ENCODE data around the gene CD101. TPM values are rescaled to one million over a fixed set of nuclear protein-coding genes. Genes with fewer than 3 reads are reported as not detected.
A peak's percentile ranks its signal among the peaks of the same experiment; 100 is the strongest.

Gene CD101
- total and polyA plus RNA-seq, 2 experiments from 2014 or later, result 1.2 to 1.3 TPM

DNA sequence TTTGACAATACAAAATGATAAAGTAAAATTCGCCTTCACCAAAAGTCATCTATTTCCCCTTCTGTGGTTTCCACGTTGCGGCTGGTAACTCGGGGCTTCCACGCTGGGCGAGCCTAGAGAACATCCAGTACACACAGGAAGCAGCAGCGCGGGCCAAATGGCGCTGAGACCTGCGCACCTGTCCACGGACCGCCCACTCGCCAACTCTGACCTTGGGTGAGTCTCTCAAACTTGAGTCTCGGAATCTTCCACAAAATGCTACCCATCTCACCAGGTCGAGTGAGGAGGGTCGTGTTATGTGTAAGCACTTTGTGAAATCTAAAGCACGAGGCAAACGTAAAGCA is 57.7 kb downstream of the CD101 start:
- DNase-seq (ENCODE audit: low spot score) (no peak), ATAC-seq (peak; percentile 5; the same call in 2 of the 3 replicates)
- Mint-ChIP-seq H3K4me3 (no peak overlapping the region), H3K36me3 (ENCODE audit: low read depth) (peaks cover 36% of the 10 kb centered on the region; the same call in 2 of the 3 replicates), H3K27ac (no peak overlapping the region), H3K9me3 (no peaks in the 10 kb centered on the region), H3K4me1 (peaks cover 14% of the 10 kb centered on the region), H3K27me3 (ENCODE audit: insufficient read depth, low read depth, poor library complexity) (peaks cover 3% of the 10 kb centered on the region)
- H3K27ac ChIP-seq (ENCODE audit: low read depth), result peak overlapping the region; percentile 98
- 0 out of 2 replicates have a peak, but pooled peaks cover 5% of the 10 kb centered on the region for H3F3A ChIP-seq (replicated peaks; ENCODE audit: low read depth)
- no peaks in the 10 kb centered on the region; the same call in 1 of the 2 replicates for H4K20me1 ChIP-seq (replicated peaks; ENCODE audit: insufficient read depth)
- H3K27me3 ChIP-seq (ENCODE audit: insufficient read depth), result no peaks in the 10 kb centered on the region
- peaks cover 22% of the 10 kb centered on the region for H3K79me2 ChIP-seq (replicated peaks; ENCODE audit: insufficient read depth)
- H3K4me1 ChIP-seq (ENCODE audit: insufficient read depth), result peaks cover 12% of the 10 kb centered on the region; the same call in 1 of the 2 replicates
- peak overlapping the region; percentile 92 for H3K4me2 ChIP-seq
- H3K9me2 ChIP-seq (ENCODE audit: insufficient read depth), result no peaks in the 10 kb centered on the region
- TF ChIP-seq, protein P1, sequence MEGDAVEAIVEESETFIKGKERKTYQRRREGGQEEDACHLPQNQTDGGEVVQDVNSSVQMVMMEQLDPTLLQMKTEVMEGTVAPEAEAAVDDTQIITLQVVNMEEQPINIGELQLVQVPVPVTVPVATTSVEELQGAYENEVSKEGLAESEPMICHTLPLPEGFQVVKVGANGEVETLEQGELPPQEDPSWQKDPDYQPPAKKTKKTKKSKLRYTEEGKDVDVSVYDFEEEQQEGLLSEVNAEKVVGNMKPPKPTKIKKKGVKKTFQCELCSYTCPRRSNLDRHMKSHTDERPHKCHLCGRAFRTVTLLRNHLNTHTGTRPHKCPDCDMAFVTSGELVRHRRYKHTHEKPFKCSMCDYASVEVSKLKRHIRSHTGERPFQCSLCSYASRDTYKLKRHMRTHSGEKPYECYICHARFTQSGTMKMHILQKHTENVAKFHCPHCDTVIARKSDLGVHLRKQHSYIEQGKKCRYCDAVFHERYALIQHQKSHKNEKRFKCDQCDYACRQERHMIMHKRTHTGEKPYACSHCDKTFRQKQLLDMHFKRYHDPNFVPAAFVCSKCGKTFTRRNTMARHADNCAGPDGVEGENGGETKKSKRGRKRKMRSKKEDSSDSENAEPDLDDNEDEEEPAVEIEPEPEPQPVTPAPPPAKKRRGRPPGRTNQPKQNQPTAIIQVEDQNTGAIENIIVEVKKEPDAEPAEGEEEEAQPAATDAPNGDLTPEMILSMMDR (conservative IDR thresholded peaks at IDR 0.05; ENCODE audit: low read depth in 2 of 2), result no peak
- no peak for TF ChIP-seq CREB1 (CRISPR knock-in tag; IDR thresholded peaks at IDR 0.05; ENCODE audit: low read depth)
- TF ChIP-seq ETS1 (IDR thresholded peaks at IDR 0.05), result no peak
- TF ChIP-seq EZH2 (IDR thresholded peaks at IDR 0.05; ENCODE audit: low read depth, unreplicated experiment), result no peak
- TF ChIP-seq REST (IDR thresholded peaks at IDR 0.05; ENCODE audit: unreplicated experiment), result no peak
- TF ChIP-seq EZH2phosphoT487 (IDR thresholded peaks at IDR 0.05; ENCODE audit: unreplicated experiment), result no peak
- no peak for TF ChIP-seq STAT1 (IDR thresholded peaks at IDR 0.05; ENCODE audit: unreplicated experiment)
- TF ChIP-seq, protein P2, sequence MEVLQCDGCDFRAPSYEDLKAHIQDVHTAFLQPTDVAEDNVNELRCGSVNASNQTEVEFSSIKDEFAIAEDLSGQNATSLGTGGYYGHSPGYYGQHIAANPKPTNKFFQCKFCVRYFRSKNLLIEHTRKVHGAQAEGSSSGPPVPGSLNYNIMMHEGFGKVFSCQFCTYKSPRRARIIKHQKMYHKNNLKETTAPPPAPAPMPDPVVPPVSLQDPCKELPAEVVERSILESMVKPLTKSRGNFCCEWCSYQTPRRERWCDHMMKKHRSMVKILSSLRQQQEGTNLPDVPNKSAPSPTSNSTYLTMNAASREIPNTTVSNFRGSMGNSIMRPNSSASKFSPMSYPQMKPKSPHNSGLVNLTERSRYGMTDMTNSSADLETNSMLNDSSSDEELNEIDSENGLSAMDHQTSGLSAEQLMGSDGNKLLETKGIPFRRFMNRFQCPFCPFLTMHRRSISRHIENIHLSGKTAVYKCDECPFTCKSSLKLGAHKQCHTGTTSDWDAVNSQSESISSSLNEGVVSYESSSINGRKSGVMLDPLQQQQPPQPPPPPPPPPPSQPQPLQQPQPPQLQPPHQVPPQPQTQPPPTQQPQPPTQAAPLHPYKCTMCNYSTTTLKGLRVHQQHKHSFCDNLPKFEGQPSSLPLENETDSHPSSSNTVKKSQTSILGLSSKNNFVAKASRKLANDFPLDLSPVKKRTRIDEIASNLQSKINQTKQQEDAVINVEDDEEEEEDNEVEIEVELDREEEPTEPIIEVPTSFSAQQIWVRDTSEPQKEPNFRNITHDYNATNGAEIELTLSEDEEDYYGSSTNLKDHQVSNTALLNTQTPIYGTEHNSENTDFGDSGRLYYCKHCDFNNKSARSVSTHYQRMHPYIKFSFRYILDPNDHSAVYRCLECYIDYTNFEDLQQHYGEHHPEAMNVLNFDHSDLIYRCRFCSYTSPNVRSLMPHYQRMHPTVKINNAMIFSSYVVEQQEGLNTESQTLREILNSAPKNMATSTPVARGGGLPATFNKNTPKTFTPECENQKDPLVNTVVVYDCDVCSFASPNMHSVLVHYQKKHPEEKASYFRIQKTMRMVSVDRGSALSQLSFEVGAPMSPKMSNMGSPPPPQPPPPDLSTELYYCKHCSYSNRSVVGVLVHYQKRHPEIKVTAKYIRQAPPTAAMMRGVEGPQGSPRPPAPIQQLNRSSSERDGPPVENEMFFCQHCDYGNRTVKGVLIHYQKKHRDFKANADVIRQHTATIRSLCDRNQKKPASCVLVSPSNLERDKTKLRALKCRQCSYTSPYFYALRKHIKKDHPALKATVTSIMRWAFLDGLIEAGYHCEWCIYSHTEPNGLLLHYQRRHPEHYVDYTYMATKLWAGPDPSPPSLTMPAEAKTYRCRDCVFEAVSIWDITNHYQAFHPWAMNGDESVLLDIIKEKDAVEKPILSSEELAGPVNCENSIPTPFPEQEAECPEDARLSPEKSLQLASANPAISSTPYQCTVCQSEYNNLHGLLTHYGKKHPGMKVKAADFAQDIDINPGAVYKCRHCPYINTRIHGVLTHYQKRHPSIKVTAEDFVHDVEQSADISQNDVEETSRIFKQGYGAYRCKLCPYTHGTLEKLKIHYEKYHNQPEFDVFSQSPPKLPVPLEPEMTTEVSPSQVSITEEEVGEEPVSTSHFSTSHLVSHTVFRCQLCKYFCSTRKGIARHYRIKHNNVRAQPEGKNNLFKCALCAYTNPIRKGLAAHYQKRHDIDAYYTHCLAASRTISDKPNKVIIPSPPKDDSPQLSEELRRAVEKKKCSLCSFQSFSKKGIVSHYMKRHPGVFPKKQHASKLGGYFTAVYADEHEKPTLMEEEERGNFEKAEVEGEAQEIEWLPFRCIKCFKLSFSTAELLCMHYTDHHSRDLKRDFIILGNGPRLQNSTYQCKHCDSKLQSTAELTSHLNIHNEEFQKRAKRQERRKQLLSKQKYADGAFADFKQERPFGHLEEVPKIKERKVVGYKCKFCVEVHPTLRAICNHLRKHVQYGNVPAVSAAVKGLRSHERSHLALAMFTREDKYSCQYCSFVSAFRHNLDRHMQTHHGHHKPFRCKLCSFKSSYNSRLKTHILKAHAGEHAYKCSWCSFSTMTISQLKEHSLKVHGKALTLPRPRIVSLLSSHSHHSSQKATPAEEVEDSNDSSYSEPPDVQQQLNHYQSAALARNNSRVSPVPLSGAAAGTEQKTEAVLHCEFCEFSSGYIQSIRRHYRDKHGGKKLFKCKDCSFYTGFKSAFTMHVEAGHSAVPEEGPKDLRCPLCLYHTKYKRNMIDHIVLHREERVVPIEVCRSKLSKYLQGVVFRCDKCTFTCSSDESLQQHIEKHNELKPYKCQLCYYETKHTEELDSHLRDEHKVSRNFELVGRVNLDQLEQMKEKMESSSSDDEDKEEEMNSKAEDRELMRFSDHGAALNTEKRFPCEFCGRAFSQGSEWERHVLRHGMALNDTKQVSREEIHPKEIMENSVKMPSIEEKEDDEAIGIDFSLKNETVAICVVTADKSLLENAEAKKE (CRISPR knock-in tag; IDR thresholded peaks at IDR 0.05), result no peak
- TF ChIP-seq NANOG (IDR thresholded peaks at IDR 0.05; ENCODE audit: borderline replicate concordance), result no peak
- TF ChIP-seq ZNF114 (CRISPR knock-in tag; IDR thresholded peaks at IDR 0.05), result no peak
- TF ChIP-seq ZNF331 (CRISPR knock-in tag; IDR thresholded peaks at IDR 0.05; ENCODE audit: low read depth), result no peak
- TF ChIP-seq POLR2AphosphoS5 (IDR thresholded peaks at IDR 0.05; ENCODE audit: low read depth), result no peak
- TF ChIP-seq JUNB (IDR thresholded peaks at IDR 0.05; ENCODE audit: unreplicated experiment), result no peak
- peaks cover 13% of the 10 kb centered on the region; the same call in 1 of the 2 replicates for H3K36me3 ChIP-seq (ENCODE audit: insufficient read depth)
- peak overlapping the region; percentile 62 for H3K4me3 ChIP-seq
- H2AFZ ChIP-seq, result peak overlapping the region; percentile 61; the same call in 1 of the 2 replicates

Measured in GM23338 (cell line).